ENCODE results near the gene NUPR1.
"Not testable (repeated sequence)": the region's sequence is repeated elsewhere in the genome, so short reads cannot be mapped to it uniquely, and the experiment has no call there.

NUPR1 gene

DNA sequence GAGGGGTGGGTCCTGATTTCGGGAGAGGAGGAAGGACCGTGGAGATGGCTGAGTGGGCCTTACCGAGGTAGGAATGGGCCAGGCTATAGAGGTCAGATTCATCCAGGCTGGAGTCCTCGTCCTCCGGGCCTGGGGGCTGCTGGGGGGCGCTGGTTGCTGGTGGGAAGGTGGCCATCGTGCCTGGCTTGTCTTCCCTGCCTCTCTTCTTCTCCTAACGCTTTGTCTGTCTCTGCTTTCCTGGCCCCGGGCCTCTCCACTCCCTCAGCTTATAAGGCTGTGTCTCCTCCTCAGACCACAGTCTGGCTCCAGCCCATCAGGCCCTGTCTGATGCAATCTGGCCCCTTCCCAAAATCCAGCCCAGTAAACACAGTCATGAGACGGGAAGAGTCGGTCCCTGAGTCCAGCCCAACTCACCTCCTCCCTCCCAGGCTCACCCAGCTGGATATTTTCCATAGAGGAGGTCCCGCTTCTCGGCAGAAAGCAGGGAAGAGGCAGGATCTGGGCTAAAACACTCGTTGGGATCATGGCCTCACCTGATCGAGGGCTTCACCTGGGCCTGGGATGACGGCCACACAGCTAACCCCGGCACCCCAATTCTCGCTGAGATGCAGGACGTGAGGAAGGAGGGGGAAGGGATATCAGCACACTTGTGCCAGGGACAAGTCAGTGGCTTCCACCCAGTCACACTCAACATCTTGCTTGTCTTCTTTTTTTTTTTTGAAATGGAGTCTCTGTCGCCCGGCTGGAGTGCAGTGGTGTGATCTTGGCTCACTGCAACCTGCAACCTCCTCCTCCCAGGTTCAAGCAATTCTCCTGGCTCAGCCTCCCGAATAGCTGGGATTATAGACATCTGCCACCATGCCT is at the start of gene NUPR1:
NUPR1 (minus strand) TSS at position 242 of the 864 bp plus-strand sequence; CDS start at position 175, 67 bp downstream.
- no peak for DNase-seq

DNA sequence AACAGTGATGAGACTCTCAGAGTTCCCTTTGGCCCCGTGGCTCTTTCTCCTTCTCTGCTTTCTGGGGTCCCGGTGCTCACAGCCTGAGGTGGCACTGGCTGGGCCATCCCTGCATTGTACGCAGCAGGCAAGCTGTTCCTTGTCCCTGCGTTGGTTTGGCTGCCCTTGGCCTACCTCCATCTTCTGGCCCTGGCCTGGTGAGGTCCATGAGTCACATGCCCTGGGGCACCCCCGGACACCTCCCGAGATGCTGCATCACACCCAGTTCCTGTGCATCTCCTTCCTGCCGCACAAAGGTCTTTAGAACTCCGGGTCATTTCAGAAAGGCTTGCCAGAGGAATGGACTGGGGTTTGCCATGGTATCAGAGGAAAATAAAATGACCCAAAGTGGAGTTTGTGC is 48.6 kb upstream of the NUPR1 start:
- no peak for DNase-seq

DNA sequence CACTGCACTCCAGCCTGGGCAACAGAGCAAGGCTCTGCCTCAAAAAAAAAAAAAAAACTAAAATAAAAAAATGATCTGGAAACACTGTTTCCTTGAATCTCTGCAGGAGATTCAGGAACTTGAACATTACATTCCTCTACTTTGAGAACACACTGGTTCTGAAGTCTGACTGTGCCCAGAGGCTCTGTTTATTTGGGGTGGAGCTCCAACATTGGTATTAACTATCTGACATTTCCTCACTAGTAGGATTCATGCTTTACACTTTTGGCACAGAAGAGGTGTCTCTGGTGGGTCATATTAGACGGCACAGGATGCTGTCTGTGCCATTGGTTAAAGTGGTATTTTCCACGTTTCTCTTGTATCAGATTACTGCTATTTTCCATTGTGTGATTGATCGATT is 47.7 kb upstream of the NUPR1 start:
- no peak for DNase-seq

GRCh38 chr16:28585674-28586073 is 46.9 kb upstream of the NUPR1 start:
- no peak for DNase-seq

- no peak for DNase-seq
Observed at GRCh38 chr16:28580726-28581315, 42.0 kb upstream of the NUPR1 start.

DNA sequence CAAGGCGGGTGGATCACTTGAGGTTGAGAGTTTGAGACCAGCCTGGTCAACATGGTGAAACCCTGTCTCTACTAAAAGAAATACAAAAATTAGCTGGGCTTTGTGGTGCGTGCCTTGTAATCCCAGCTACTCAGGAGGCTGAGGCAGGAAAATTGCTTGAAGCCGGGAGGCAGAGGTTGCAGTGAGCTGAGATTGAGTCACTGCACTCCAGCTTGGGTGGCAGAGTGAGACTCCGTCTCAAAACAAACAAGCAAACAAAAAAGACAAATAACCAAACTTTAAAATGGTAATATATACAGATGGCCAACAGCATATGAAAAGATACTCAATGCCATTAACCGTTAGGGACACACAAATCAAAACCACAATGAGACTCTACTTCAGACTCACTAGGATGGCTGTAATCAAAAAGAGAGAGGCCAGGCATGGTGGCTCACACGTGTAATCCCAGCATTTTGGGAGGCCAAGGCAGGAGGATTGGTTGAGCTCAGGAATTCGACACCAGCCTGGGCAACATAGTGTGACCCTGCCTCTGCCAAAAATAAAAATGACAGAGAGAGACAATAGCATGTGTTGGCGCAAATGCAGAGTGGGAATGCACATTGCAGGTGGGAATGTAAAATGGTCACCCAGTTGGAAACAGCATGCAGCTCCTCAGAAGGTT is 36.8 kb upstream of the NUPR1 start:
- DNase-seq, result no peak

DNA sequence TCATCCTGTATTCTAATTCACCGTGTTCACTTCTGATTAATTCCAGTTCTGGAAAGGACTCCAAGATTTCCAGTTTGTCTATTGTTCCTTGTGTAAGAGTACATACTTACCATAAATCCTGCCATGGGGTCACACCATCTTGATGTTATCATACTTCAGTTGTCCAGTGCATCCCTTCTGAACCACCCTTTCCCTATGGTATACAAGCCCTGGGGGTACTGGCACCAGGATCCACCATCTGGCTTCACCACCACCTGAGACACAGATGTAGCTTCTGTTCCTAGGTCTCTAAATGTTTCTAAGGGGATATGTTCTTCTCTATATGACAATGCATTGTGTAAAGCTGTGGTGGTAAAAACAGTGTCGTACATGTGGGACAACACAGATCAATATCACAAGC is 36.2 kb upstream of the NUPR1 start:
- no peak for DNase-seq

- no peak for DNase-seq
Observed at GRCh38 chr16:28573738-28574718, 35.3 kb upstream of the NUPR1 start.

DNA sequence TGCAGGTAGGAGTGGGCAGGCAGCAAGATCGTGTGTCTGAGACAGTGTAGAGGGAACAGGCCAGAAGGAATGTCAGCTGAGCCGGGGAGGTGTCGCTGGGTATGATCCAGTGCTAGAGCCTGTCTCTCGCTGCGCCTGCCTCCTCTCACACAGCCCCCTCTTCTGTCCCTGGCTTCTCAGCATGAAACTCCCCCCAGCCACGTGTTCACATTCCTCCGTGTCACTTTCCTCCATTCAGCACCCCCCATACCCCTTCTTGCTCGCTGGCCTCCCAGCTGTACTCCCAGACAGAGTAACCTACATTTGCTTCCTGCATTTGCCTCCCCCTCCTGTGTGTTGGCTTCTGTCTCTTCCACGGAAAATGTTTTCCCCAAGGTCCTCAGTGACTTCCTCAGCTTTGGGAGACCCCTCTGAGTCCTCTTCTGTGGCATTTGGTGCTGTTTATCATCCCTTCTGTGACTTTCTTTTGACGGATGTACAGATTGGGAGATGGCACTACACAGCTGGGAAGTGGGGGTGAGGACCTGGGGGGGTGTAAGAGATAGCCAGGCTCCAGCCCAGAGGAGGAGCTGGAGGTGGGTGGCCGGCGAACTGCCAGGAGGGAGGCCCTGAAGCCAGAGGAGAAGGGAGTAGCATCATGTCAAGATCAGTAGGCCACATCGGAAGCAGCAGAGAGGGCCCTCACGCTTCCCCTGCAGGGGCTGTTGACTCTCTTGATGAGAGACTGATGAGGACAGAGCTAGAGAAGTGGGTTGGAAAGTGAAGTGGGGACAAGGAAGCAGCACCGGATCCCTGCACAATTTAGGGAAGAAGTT is 34.1 kb upstream of the NUPR1 start:
- no peak for DNase-seq

DNA sequence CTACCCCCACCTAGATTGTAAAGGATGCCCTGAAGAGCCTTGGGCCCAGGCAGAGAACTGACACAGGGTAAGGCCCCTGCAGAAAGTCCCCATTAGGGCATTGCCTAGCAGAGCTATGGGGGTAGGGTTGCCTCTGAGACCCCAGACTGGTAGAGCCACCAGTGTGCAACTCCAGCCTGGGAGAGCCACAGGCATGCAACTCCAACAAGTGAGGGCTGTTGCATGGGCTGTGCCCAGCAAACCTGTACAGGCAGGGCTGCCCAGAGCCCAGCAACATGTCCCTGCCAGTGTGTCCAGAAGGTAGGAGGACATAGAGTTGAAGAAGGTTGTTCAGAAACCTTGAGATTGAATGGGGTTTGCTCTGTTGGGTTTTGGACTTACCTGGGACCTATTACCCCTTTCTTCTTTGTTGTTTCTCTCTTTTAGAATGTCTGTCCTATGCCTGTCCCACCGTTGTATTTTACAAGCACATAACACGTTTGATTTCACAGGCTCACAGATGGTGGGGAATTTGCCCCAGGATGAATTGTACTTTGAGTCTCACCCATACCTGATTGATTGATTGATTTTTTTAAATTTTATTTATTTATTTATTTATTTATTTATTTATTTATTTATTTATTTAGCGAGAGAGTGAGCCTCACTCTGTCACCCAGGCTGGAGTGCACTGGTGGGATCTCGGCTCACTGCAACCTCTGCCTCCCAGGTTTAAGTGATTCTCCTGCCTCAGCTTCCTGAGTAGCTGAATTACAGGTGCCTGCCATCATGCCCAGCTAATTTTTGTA is 31.4 kb upstream of the NUPR1 start:
- no peak for DNase-seq

DNA sequence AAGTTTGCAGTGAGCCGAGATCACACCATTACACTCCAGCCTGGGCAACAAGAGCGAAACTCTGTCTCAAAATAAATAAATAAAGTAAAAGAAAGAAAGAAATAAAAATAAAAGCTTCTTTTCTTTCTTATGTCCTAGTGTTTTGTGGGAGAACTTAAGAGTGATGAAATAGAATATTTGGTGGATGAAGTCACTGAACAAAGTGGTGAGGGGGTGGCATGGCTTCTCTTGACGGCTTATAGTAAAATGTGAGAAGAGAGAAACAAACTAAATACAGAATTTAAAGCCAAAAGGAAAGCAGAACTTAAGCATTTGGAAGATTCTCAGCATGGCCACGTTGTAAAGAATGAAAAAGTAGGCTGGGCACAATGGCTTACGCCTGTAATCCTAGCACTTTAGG is 30.2 kb upstream of the NUPR1 start:
- DNase-seq, result no peak

DNA sequence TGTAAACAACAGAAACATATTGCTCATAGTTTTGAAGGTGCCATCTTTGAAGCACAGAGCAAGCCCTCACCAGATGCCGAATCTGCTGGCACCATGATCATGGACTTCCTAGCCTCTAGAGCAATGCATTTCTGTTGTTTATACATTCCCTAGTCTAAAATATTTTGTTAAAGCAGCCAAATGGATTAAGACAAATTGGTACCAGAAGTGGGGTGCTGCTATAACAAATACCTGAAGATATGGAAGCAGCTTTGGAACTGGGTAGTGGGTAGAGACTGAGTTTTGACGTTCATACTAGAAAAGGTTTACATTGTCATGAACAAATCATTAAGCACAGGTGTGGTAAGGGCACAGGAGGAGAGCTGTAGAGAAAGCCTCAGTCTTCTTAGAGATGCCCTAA is 28.5 kb upstream of the NUPR1 start:
- no peak for DNase-seq

DNA sequence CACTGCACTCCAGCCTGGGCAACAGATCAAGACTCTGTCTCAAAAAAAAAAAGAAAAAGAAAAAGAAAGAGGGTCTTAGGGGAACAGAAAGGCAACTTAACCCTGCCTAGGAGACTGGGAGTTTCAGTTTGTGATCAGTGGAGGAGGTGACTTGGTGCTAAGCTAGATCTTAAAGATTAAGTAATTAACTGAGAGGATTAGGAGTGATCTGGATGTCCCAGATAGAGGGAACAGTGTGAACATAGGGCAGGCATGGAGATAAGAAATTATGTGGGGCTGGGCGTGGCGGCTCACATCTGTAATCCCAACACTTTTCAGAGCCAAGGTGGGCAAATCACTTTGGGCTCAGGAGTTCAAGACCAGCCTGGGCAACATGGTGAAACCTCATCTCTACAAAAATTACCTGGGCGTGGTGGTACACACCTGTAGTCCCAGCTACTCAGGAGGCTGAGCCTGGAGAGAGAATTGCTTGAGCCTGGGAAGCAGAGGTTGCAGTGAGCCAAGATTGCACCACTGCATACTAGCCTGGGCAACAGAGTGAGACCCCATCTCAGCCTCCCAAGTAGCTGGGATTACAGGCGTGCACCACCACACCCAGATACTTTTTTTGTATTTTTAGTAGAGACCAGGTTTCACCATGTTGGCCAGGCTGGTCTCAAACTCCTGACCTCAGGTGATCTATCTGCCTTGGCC is 27.6 kb upstream of the NUPR1 start:
- DNase-seq, result not testable (repeated sequence)

DNA sequence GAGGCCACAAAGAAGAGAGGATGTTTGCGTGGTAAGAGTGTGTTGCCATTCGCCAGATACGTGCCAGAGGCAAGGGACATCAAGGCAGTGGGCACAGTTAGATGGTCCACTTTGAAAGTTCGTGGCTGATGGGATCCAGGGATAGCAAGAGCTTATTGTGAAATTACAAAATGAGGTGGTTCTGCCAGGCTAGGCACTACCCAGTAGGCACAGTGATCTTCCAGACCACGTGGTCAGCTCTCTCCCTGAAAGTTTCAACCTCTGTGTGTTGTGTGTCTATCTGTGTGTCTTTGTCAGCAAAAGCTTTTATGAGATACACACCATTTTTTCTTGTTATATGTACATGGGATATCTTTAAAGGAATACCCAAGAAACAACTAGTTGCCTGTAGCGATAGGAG is 24.4 kb upstream of the NUPR1 start:
- DNase-seq, result no peak

GRCh38 chr16:28562199-28562598 is 23.4 kb upstream of the NUPR1 start:
- DNase-seq, result no peak

- DNase-seq, result no peak
Observed at GRCh38 chr16:28561557-28562187, 22.9 kb upstream of the NUPR1 start.

DNA sequence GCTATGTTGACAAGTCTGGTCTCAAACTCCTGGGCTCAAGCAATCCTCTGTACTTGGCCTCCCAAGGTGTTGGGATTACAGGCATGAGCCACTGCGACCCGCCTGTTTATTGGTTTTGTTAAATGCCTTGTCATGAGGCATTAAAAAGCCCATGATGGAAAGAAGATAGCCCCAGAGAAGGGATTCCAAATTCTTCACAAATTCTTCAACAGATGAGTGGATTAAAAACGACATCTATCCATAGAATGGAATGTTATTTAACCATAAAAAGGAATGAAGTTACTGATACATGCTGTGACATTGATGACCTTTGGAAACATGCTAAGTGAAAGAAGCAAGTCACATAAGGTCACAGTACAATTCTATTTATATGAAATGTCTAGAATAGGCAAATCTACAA is 19.7 kb upstream of the NUPR1 start:
- DNase-seq, result no peak

GRCh38 chr16:28556914-28557320 is 18.1 kb upstream of the NUPR1 start:
- DNase-seq, result no peak

- DNase-seq, result no peak
Observed at GRCh38 chr16:28555561-28555960, 16.8 kb upstream of the NUPR1 start.

All from activated naive CD4-positive, alpha-beta T cell treated with Interleukin-2 at 50 U/mL for 16 hours (primary cell).